ENCODE data around the gene CDC26. TPM values are rescaled to one million over a fixed set of nuclear protein-coding genes. Genes with fewer than 3 reads are reported as not detected.
"Not testable (repeated sequence)": the region's sequence is repeated elsewhere in the genome, so short reads cannot be mapped to it uniquely, and the experiment has no call there.

CDC26 gene
- total RNA-seq, 1 donor from 2014 or later: 34.9 TPM

DNA sequence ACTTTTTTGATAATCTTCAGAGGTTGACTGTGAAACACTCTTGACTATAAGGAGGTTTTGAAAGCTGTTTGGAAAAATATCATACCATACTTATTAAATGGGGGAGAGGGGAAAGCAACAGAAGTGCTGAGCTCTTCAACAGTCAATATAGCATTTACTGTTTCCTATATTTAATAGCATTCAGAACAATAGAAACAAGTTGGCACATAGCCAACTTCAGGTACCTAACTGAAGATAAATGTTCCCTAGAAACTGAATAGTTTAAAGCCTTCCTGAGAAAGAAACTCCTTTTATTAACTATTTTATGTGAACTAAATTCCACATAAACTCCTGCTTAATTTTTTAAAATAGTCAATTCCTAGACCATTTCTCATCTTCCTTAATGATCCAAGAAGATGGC is 27.7 kb downstream of the CDC26 start:
- intact Hi-C loops (cut with micrococcal nuclease): no loop called here
- DNase-seq (no peak), ATAC-seq (no peak)

DNA sequence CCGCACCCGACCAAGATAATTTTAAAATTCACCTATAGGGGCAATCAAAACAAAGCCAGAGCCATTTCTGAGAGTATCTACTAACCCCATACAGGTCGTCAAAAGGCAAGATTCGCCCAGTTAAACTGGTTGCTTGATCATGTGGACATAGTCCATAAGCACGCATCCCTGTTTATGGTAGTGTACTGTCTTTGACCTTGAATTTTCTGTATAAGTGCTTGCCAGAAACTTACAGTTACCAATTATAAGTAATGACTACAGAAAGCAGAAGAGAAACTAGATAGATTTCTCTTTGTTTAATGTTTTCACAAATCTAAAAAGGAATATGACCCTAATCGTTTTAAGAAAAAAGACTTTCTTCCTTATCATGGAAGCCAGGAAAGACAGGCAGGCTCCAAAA is 28.4 kb downstream of the CDC26 start:
- DNase-seq (no peak), ATAC-seq (no peak)
- intact Hi-C loops (cut with micrococcal nuclease): no loop called here

DNA sequence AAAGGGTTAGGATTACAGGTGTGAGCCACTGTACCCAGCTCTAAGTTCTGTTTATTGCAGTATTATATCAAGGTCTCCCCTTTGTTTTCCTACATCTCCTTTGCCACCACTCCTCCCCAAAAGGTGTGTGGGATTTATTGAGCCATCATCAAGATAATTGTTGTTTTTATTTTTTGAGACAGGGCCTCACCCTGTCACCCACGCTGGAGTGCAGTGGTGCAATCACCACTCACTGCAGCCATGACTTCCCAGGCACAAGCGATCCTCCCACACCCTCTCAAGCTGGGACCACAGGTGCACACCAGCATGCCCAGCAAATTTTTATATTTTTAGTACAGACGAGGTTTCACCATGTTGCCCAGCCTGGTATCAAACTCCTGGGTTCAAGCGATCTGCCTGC is 29.5 kb downstream of the CDC26 start:
- no peak for ATAC-seq
- intact Hi-C loops (cut with micrococcal nuclease): no loop called here
- DNase-seq: no peak

GRCh38 chr9:113244556-113244955 is 30.8 kb downstream of the CDC26 start:
- intact Hi-C loops (cut with micrococcal nuclease): no loop called here
- no peak for DNase-seq
- no peak for ATAC-seq

- ATAC-seq (no peak), DNase-seq (no peak)
- intact Hi-C loops (cut with micrococcal nuclease): no loop called here
Observed at GRCh38 chr9:113241161-113241560, 34.2 kb downstream of the CDC26 start.

DNA sequence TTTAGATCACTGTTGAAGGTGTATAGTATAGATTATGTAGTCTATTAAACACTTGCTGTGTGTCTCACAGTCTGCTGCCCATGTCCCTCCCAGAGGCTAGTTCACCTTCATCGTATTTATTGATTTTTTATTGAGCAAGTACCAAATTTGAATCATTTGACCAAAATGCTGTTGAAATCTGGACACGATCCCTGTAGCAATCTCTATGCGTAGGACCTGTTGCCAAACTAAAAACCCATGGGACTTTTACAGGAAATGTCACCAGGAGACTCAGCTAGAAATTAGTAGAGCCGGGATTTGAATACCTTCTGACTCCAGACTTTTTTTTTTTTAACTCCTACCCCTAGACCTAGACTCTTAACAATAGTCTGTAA is 36.5 kb downstream of the CDC26 start:
- ATAC-seq (no peak), DNase-seq (no peak)
- intact Hi-C loops (cut with micrococcal nuclease): no loop called here

DNA sequence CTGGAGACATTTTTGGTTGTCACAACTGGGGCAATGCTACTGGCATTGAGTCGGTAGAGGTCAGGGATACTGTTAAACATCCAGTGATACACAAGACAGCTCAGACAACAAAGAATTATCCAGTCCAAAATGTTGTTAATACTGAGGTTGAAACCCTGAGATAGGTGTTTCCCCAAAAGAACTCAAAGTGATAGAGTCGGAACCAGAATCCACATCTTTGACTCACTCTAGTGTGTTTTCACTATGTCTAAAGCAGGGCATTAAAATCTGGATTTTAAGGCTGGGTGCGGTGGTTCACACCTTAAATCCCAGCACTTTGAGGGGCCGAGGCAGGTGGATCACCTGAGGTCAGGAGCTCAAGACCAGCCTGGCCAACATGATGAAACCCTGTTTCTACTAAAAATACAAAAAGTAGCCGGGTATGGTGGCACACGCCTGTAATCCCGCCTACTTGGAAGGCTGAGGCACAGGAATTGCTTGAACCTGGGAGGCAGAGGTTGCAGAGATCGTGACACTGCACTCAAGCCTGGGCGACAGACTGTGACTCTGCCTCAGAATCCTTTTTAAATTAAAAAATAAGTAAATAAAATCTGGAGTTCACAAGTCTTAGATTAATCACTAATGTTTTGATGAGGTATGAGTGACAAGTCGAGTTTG is 37.0 kb downstream of the CDC26 start:
- intact Hi-C loops (cut with micrococcal nuclease): no loop called here

GRCh38 chr9:113237026-113237425 is 38.3 kb downstream of the CDC26 start:
- peak; percentile 94 for ATAC-seq
- intact Hi-C loops (cut with micrococcal nuclease): no loop called here
- no peak for DNase-seq

More for the DNA sequence above, 37.0 kb downstream of the CDC26 start:
- ATAC-seq (no peak), DNase-seq (no peak)

GRCh38 chr9:113235701-113236255 is 39.6 kb downstream of the CDC26 start:
- intact Hi-C loops (cut with micrococcal nuclease); ATAC-seq; DNase-seq: not testable (repeated sequence)

GRCh38 chr9:113231701-113232100 is 43.7 kb downstream of the CDC26 start:
- intact Hi-C loops (cut with micrococcal nuclease): no loop called here
- no peak for ATAC-seq
- DNase-seq: no peak

DNA sequence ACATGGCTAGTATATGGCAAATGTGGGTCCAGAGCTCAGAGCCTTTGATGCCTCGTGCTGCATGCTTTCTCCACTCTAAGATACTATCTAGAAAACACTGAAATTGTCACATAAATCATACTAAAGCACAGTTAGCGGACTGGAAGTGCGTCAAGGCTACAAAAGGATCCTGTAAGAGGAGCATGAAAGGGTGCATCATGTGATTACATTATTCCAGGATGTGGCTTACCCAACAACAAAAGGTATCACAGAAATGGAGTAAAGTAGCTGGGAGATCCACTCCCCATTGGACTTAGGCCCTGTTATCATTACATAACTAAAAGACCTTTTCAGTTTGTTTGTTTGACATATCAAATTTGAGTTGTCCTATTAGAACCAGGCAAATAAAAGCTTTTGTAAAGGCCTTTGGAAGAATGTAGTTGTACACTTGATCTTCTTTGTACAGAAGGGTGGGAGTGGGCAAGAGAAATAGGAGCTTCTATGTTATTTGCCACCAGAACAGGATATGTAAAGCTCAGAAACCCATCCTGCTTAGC is 47.2 kb downstream of the CDC26 start:
- no peak for DNase-seq
- ATAC-seq: no peak
- intact Hi-C loops (cut with micrococcal nuclease): no loop called here

DNA sequence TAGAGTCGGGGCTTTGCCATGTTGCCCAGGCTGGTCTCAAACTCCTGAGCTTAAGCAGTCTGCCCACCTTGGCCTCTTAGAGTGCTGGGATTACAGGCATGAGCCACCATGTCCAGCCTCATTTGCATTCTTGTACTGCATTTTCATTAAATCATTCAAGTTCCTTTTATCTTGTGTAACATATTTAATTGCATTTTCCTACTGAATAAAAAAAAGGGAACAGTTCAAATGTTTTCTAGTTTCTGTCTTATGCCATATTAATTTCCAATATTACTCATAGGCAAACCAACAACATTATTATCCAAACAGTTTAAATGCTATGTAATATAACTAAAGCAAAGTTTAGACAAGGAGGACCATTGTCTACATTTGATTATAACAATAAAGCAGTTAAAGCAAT is 47.9 kb downstream of the CDC26 start:
- intact Hi-C loops (cut with micrococcal nuclease): no loop called here

DNA sequence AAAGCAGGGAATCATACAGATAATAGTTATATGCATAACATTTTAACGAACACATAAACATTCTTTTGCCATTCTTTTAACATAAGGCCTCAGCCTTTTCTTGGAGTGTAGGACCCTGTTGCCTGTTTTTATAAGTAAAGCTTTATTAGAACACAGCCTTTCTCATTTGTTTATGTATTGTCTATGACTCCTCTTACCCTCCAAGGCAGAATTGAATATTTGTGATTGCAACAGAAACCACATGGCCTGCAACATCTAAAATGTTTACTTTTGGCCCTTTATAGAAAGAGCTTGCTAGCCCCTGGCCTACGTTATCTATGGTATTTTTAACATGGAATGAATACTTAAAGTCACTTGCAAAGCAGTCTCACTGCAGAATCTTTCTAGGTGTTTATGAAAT is 51.4 kb downstream of the CDC26 start:
- no peak for ATAC-seq
- intact Hi-C loops (cut with micrococcal nuclease): no loop called here

More for the DNA sequence above, 47.9 kb downstream of the CDC26 start:
- ATAC-seq: no peak
- no peak for DNase-seq

GRCh38 chr9:113222482-113222841 is 52.9 kb downstream of the CDC26 start:
- no peak for ATAC-seq
- no peak for DNase-seq
- intact Hi-C loops (cut with micrococcal nuclease): no loop called here

More for the DNA sequence above, 51.4 kb downstream of the CDC26 start:
- no peak for DNase-seq

DNA sequence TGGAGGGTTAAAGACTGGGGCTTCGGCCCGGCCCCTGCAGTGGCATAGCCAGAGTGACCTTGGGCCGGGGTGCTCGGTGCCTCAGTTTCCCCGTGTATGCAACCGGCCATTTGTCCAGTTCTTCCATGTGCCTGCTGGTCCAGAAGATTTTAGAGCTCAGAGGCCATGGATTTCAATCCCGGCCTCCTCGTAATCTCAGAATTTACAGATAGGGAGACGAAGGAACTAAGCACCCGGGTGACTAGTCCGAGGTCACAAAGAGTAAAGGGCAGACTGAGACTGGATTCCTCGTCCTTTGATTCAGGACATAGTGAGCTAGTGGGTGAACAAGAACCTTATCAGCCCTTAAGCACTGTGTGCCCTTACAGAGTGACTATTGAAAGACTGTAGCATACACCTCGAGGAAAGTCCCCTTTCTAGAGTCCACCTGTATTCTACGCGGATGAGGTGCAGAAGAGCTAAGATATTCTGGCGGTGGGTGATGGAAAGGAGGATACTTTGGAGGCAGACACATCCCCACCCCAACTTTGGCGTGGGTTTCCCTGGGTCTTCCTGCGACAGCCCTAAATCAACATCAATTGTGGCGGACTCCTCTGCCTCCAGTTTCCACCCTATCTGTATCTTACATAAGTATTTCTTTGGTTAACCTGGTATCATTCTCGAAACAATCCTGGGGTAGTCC is 53.4 kb downstream of the CDC26 start:
- intact Hi-C loops (cut with micrococcal nuclease): no loop called here
- DNase-seq: no peak
- ATAC-seq: peak; percentile 35

DNA sequence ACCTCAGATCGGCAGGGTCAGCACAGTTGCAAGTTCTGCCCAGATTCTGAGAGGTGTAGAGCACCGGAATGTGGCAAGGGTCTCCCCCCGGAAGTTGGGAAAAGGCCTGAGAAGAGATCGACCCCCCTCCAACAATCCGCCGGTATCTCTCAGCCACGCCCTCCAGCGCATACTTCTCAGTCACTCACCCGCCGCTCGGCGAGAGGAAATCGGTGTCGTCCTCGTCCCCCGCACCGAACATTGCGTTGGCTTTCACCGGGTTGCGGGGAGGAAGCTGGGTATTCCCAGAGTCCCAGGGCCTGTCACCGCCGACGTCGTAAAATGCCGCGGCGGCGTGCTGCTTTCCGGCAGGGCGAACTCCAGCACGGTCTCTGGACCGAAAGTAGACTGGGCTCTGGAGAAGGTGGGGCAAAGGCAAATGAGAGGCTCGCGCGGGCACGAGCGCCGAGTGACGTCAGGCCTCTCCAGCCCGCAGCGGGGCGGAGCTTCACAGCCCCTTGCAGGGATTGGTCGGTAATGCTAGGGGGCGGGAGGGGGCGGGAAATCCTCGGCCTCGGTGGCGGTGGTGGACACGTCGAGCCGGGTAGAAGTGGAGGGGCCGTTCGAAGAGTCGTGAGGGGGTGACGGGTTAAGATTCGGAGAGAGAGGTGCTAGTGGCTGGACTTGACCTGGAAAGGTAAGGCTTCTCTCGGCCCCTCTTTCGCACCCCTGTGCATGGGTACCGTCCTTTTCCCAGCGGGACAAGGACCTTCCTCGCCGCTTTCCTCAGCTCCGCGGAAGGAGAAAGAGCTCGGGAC is 54.2 kb downstream of the CDC26 start, which contains the start of the genes FKBP15 and SLC31A1:
FKBP15 (minus strand) TSS at position 275 of the 797 bp plus-strand sequence; CDS start at position 241, 34 bp downstream.
SLC31A1 (plus strand) TSS at position 542 of the 797 bp plus-strand sequence. CDS start 34,605 bp downstream, outside the sequence.
- DNase-seq: peak; percentile 99
- intact Hi-C loops (cut with micrococcal nuclease): no loop called here
- peak; percentile 99 for ATAC-seq

DNA sequence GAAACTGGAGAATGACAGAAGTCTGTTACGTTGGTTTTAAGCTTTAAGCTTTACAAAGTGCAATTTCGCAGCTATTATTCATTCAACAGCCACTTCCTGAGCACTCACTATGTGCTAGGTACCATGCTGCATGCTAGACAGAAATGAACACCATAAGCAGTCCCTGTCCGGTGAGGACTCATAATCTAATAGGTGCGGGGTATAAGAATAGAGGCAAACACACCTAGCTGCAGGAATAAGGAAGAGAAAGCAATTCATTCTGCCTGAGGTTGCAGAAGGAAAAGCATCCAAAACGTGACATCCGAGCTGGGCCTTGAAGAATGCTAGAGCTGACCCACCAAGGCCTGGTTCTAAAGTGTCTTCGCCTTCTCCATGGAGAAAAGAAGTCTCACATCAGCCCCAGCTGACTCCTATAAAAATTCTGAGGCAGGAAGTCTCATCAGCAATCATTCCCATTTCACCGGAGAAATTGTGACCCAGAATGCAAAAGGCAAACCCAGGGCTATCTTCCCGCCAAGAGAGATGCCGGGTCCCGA is 54.8 kb downstream of the CDC26 start:
- no peak for ATAC-seq
- no peak for DNase-seq
- intact Hi-C loops (cut with micrococcal nuclease): no loop called here

GRCh38 chr9:113219969-113220368 is 55.4 kb downstream of the CDC26 start:
- DNase-seq (no peak), ATAC-seq (no peak)
- intact Hi-C loops (cut with micrococcal nuclease): no loop called here

- intact Hi-C loops (cut with micrococcal nuclease): no loop called here
- ATAC-seq (no peak), DNase-seq (no peak)
Observed at GRCh38 chr9:113219186-113219936, 56.0 kb downstream of the CDC26 start.

All from left ventricle myocardium superior (tissue), 1 donor.